NCI-H1092 treated with DMSO at 0.1 percent for 48 hours (cell line): ENCODE results near the gene CCDC88C.

Source experiments
- DNase-seq: peaks from one replicate; lab custom pipeline; 2025; lab: John Stamatoyannopoulos, UW

The CCDC88C gene

DNA sequence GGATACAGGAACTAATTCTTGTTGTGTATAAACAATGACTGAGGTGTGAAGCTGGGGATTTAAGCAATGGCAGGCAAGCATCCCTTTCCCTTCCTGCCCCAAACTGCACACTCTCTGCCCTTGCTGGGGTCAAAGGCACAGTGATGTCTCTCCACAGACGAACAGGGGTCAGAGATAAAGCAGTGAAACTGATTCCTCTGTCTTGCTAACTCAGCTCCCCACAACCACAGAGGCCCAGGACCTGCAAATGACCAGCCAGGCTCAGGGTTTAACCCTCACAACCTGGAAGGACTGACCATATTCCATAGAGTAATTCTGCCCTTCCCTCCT, 67.2 kb downstream of the CCDC88C start:
- DNase-seq: no peak

DNA sequence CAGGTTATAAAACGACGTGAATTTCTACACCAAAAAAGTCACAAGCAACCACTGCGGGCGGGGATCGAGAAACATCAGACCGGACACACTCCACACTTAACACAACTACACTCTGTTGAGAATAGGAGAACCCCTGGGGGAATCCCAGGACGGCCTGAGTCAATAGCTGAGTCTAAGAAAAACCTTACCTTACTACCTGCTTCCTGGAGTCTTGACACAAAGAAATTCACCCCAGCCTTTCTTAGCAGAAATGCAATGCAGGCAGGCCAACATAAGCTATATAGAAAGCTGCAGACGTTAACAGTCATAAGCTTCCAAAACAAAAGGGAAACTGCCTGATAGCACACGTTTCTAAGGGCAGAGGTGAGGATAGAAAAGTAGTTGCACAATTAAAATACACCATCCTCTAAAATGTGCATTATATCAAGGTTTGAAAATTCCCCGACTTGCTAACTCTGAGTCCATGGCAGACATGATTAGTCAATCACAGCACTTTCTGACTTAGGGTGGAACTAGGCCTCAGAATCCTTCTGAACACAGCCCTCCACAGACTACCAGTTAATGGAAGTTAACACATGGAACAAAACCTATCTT, 68.0 kb downstream of the CCDC88C start:
- DNase-seq: no peak

DNA sequence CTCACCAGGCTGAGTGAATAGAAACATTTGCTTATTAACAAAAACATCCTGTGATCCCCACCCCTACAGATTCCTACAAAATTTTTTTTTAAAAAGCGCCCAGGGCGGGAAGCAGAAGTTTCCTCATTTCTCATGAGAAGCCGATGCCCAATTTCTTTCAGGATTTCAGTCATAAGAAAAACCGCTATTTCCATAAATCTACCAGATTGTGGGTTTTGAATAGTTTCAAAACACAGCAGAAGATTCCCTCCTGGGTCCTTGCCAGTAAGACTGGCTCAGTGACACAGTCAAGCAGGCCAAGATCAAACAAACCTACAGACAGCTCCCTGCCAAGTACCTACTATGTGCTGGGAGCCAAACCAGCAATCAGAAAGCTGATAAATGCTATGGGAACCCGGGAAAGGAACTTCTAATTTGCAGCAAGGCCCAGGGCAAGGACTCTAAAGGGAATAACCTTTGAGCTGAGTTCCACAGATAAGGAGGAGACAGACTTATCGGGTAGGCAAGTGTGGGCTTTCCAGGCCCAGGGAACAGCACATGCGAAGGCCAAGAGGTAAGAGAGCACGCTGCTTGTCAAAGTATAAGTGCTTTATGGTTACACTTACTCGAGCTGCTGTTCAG, 68.7 kb downstream of the CCDC88C start:
- DNase-seq: no peak

DNA sequence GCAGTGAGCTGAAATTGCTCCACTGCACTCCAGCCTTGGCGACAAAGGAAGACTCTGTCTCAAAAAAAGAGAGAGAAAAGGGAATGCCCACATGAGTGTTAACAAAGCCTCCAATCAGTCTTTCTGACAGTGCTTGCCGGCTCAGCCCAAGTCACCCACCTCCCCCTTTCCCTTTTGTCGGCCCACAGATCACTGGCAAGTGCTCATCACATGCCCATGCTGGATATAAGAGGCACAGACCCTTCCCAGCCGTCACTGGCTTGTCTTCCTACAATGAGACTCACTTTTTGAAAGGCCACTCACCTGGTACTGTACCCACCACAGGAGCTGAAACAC, 70.8 kb downstream of the CCDC88C start:
- DNase-seq: no peak

DNA sequence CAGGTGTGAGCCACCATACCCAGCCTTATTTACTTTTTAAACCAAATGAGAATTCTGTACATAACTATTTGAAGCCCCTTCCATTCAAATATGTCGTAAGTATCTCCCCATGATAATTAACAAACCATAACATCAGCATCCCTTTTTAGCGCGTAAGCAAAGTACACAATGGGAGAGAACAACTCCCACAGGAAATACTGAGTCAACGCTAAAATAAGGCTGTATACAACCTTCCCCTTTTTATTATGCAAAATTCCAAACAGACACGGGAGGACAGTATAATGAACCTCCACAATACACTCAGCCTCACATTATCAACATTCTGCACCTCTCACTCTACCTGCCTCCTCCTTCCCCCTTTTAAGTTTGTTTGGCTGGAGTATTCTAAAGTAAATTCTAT, 73.5 kb downstream of the CCDC88C start:
- DNase-seq: no peak

DNA sequence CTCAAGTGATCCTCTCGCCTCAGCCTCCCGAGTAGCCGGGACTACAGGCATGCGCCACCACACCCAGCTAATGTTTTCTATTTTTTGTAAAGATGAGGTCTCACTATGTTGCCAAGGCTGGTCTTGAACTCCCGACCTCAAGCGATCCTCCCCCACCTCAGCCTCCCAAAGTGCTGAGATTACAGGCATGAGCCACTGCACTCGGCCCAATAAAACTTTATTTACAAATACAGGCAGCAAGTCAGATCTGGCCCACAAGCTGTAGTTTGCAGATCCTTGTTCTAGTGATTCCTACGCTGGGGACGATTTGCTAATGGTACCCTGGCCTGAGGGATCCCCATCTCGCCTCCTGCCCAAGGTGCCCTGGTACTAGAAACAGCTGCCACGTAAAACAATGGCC, 74.6 kb downstream of the CCDC88C start:
- DNase-seq: no peak

DNA sequence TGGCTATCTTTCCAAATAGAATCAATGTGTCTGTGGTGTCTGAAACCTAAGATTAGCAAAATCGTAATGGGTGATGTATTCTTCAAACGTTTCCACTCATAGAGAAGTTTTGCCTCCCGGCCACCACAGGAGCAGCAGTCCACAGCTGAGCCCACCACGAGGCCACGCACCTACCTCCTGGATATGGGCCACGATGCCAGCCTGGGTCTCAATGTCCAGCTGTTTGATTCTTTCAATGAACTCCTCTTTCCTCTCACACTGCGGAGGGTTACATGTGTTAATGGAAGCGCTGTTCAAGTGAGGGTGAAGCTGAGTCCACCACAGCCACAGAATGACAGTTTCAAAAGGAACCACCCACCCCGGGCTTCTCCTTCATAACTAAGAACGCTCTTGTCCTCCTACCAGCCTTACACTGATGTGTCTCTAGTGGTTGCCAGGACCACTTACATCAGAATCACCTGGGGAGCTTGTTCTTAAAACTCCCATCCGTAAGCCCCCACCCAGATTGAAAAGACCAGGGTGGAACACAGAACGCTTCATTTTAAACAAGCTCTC, 75.3 kb downstream of the CCDC88C start:
- DNase-seq: no peak

DNA sequence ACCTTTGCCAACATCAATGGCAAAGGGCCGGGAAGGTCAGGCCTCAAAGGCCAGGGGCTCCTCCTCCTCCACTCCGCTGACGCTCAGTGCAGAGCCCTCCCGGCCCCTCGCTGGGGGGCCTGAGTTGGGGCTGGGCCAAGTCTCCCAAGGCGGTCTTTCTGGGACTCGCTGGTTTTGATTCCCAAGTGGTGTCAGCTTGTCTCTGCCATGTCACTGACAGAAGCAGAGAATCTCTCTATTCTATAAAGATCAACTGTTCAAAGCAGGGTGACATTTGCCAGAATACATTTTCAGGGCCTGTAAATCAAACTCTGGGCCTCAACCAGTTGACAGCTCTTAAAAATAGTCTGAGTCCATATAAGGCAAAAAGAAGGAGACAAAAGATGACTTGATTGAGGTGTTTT, 75.9 kb downstream of the CCDC88C start:
- DNase-seq: no peak

DNA sequence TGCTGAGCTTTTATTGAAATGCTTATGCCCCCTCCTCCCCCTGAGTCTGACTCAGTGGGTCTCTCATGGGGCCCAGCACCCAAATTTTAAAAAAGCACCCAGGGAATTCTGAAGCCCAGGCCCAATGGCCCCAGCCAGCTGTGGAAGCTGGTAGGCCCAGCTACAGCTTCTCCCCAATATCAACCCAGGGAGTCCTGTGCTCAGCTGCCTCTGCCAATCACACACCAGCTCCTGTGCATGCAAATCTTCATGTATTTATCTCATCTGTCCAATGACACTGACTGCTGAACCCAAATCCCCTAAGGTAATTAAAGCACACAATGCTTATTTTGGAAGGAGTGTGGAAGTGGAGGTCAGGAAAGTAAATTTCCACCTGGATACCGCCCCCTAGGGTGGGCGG, 76.3 kb downstream of the CCDC88C start:
- DNase-seq: no peak

DNA sequence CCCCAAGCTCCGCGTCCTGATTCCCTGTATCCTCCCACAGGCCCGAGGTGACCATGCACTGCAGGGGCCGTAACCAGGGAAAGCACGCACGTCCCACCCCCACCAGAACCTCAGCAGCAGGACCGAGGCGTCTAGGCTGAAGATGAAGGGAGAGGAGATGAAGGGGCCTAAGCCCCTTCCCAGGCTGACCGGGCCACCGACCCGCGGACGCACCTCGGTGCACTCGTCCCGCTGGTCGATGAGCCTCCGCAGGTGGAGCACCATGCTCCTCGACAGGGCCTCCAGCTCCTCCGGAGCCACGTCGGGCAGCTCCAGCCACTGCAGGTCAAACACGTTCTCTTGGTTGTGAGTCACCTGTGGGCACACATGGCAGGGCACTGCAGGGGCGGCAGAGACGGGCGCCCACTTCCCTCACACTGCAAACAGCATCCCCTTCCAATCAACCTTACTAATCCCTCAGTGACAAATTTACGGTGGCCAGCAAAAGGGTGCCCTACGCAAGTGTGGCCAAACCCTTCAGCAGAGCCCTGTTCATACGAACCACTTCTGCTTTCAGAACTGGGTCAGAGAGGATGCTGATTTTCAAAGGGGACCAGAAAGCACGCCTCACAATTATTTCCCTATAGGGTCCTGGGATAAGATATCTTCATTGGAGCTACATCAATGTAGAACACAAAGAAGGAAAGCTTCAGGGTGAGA, 77.8 kb downstream of the CCDC88C start:
- DNase-seq: no peak

DNA sequence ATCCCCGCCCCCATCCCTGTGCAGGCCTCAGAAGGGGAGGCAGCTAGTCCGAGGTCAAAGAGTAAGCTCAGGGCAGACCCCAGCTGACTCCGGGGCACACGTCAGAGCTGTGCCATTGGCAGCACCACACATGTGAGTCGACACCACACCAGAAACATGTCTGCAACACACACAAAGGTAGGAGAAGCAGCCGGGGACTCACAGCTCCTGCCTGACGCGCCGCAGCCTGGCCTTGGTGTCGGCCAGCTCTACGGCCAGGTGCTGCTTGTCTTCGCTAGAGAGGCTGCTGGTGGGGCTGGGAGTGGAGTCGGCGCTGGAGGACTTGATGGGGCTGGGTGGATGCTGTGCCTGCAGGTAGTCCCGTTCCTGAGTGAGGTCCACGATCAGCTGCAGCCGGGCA, 78.5 kb downstream of the CCDC88C start:
- no peak for DNase-seq

DNA sequence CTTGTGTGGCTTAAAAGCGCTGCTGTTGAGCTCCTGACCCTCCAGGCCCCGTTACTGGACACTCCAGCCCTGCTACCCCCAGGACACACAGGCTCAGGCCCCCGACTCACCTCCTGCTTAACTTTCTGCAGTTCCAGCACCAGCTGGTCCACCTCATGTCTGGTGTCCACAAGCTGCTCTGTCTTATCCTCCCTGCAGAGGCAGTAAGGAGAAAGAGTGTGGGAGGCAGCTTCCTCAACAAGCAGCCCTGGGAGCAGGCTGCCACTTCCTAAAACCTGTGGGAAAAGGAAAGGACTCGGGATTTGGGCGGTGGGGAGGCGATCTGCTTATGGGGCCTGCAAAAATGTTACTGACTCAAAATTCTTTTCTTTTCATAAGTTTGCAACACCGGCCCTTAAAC, 79.2 kb downstream of the CCDC88C start:
- DNase-seq: no peak

DNA sequence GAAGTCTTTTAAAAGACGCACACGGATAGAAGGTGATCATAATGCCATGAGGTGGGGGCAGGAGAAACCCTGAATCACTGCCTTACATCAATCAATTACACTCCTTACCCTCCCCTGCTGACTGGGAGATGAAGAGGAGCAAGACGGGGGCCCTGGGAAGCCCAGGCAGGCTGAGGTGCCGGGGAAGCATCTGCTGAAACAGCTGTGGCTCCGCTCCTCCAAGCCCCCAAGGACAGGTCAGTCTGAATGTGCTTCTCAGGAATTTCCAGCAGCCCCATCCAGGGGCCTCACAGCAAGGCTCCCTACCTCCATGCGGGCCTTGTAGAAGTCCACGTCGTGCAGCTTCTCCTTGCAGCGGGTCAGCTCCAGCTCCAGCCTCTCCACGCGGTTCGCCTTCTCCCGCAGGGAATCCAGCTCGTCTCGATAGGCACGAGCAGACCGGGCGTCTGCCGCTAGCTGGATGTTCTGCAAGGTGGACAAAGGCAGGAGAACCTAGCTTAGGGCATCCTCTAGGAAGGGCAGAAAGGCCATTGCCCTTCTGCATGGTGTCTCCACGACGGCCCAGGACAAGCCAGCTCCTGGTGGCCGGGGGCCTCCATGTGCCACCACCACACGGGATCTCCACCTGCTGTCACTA, 79.8 kb downstream of the CCDC88C start:
- no peak for DNase-seq

DNA sequence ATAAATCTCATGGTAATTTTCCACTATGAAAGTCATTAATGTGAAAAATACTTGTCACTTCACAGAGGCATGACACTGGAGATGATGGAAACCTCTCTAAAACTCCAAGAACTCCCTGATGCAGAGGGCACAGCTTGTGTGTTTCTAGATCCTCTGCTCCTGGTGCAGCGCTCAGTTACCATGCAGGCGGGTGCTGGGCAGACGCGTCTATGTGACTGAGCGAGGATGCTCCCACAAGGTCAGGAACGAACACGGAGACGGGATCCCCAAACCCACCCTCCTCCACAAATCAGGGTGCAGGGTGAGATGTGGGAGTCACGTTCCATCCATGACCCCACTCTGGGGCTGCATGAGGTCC, 81.5 kb downstream of the CCDC88C start:
- DNase-seq: no peak

DNA sequence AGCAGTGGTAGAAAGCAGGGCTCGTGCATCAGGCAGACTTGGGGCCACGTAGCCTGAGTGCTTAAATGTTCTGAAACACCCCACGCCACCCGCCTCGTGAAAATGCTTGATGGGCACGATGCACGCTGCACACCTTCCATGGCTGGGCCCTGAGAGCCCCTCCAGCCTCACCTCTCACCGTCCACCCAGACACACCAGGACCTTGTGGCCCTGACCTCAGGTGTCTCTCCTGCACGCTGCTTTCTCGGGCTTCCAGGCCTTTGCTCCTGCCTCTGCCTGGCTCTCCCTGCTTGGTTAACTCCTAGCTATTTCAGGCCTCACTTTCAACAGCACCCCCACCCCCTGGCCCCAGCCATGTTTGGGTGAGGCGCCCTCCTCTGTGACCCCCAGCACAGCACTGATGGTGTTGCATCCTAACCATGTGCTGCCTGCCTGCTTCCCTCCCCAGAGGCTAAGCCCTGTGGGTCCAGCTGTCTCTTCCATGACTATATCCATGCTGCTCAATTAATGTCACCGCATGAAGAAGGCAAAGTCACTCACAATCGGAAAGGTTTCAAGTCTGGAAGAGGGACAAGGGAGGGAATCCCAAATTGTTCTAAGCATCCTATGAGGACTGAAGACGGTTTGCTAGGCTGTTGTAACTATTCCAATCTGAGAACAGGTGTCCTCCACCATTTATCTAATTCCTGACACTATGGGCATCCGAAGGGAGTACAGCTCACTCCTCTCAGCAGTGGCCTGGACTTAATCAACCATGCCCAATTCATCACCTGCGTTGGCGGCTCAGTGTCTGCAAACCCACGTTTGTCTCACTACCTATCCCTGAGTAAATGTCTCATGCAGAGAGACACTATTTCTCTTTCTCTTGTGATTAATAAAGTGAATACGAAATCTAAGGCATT, 82.2 kb downstream of the CCDC88C start:
- no peak for DNase-seq

DNA sequence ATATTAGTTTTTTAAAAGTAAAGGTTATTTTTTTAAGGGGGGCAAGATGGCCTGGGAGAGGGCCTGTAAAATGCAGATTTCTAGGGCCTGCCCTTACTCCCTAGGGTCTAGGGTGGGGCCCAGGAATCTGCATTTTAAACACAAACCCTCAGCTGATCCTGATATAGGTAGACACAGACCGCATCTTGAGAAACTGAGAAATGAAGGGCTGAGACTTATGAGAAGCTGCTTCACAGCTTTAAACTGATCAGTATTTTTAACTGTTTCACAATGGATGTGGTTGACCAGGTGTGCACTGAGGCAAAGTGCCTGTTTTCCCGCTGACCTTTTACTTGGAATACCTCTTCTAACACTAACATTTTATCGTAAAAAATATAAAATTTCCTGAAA, 84.0 kb downstream of the CCDC88C start:
- DNase-seq: no peak

DNA sequence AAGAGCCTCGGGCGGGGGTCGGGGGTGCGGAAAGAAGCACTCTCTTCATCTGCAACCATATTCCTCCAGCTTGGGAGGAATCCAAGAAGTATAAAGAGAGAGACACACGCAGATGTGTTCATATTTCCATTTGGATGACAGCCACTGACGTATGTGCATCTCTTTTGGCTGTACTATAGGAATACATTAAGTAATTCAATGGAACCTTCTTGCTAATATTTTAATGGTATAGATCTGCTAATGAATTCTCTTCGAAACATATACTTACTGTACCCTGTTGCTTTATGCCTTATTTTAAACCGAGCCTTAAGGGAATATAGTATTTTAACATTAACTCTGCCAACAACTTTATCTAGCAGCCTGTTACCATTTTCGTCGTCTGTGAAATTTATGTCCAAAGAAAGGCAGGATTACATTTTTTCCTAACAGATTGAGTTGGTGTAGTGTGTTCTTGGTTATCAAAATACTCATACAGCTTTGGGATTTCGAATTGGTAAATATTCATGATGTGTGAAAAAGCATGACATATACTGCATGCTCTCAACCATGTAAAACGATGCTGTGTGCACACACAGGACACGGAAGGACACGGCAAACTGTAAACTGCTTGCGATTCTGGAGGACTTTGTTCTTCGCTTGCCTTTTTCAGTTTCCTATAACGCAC, 84.5 kb downstream of the CCDC88C start:
- DNase-seq: no peak

DNA sequence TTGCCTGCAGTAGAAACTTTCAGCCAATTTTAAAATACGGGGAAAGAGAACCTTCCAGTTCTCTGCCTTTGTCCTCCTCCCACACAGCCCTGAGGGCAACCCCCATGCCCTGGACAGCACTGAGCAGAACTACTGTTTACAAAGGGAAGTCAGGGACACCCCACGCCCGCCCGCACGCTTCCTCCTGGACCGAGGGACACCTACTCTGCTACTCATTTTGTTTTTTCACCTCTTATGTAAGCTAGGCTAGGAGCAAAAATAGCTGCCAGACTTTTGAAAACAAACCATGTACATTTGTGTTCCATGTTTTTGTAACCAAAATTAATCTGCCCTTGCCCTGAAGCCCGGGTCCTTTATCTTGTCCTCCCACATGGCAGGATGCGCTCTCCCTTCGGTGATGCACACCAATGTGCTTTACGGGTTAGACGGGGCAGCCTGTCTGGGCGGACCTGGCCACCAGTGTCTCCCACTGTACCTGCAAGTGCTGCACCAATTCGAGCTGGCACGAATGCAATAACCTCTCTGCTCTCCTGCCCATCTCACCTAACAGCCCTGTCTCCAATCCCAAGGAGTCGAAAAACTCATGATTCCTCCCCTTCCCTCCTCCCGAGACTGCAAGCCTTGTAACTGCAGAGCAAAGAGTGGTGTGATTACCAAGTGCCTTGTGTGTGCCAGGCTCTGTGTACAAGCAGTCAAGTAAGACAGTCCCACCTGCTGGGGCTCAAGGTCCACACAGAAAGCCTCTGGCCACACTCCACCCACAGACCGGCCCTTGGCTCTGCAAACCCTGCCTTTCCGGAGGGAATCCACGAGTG, 85.2 kb downstream of the CCDC88C start:
- DNase-seq: peak; percentile 9

DNA sequence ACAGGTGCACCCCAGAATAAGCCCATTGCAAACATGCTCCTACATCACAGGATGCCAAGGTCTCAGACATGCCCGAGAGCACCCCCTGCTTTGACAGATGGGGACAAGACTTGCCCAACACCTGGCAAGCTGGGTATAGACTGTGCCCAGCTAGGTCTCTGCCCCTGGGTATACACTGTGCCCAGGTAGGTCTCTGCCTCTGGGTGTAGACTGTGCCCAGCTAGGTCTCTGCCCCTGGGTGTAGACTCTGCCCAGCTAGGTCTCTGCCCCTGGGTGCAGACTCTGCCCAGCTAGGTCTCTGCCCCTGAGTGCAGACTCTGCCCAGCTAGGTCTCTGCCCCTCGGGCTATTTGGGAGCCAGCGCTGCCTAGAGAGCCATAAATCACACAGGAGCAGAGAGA, 85.9 kb downstream of the CCDC88C start:
- DNase-seq: no peak

DNA sequence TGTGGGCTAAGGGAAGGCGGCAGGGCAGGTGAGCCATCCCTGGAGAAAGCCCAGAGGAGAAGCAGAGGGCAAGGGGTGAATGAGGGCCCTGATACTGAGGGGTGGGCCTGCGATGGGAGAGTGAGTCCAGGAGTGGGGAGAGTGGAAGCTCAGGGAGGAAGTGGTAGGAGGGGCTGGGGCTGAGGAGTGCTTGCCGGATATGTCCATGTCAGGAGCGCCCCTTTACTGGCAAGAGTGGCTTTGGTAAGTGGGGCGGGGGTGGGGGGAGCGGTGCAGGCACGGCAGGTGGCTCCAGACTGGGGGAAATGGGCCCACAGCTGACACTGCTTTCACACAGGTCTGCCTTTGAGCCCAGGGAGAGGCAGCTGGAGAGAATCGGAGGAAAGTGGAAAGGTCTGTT, 86.8 kb downstream of the CCDC88C start:
- no peak for DNase-seq
